ENCODE results near the gene FUOM.

Gene FUOM, protein sequence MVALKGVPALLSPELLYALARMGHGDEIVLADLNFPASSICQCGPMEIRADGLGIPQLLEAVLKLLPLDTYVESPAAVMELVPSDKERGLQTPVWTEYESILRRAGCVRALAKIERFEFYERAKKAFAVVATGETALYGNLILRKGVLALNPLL

DNA sequence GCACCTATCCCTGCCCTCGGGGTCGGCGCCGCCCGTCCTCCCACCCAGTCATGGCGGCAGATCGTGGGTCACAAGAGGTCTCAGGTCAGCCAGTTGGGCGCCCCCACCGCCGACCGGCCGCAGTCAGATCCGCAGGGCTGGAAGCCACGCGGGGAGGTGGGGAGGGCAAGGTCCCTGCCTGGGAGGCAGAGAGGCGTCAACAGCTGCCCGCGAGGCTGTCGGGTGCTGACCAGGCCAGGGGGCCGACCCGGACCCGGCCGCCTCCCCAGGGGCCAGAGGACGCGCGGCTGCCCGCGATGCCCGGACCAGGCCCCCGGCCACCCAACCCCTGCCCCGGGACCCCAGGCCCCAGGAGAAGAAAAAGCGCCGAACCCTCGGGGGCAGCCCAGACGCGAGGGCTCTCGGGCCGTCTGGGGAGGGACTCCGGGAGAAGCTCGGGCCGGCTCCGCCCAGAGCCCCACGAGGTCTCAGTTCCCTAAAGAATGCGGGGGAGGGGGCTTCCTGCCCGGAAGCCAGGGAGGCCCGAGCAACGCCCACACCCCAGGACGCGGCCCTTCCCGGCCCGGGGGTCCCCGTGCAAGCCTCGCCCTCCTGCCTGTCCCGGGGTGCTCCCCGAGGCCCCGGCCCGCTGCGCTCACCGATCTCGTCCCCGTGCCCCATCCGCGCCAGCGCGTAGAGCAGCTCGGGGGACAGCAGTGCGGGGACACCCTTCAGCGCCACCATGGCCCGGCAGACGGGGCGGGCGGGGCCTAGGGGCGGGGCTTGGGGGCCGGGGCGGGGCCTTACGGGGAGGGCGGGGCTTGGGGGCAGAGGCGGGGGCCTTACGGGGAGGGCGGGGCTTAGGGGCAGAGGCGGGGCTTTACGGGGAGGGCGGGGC is at the start of gene FUOM:
FUOM (minus strand) TSS at position 735 of the 877 bp plus-strand sequence; CDS start at position 723, 12 bp downstream.
- no peak for DNase-seq (ENCODE audit: low spot score)

DNA sequence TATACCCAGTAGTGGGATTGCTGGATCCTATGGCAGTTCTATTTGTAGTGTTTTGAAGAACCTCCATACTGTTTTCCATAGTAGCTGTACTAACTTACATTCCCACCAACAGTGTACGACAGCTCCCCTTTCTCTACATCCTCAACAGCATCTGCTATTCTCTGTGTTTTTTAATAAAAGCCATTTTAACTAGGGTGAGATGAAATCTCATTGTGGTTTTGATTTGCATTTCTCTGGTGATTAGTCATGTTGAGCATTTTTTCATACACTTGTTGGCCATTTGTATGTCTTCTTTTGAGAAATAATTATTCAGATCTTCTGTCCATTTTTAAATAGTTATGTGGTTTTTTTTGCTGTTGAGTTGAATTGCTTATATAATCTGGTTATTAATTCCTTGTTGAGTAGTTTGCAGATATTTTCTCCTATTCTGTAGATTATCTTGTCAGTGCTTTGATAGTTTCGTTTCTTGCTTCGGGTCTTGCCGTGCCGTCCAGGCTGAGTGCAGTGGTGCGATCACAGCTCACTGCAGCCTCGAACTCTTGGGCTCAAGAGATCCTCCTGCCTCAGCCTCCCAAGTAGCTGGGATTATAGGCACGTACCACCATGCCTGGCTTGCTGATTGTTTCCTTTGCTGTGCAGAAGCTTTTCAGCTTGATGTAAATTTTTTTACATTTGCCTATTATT is 48.2 kb upstream of the FUOM start:
- DNase-seq (ENCODE audit: low spot score): no peak

DNA sequence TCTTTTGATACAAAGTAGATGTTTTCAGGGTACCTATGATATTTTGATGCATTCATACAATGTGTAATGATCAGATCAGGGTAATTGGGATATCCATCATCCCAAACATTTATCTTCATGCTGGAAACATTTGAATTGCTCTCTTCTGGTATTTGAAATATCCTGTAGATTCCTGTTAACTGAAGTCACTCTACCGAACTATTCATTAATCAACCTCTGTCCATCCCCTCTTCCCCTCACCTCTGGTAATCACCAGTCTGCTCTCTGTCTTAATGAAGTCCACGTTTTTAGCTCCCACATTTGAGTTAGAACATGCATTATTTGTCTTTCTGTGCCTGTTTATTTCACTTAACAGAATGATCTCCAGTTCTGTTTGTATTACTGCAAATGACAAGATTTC is 47.5 kb upstream of the FUOM start:
- no peak for DNase-seq (ENCODE audit: low spot score)

DNA sequence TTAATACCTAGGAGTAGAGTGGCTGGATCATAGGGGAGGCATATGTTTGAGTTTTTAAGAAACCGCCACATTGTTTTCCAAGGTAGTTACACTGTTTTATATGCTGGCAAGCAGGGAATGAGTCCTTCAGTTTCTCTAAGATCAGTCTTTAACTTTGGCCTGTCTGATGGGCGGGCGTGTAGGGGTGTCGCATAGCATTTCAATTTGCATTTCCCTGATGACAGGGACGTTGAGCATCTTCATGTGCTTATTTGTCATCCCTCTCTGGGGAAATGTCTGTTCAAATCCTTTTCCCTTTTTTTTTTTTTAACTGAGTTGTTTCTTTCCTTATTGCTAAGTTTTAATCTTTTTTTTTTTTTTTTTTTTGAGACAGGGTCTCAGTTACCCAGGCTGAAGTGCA is 46.0 kb upstream of the FUOM start:
- no peak for DNase-seq (ENCODE audit: low spot score)

DNA sequence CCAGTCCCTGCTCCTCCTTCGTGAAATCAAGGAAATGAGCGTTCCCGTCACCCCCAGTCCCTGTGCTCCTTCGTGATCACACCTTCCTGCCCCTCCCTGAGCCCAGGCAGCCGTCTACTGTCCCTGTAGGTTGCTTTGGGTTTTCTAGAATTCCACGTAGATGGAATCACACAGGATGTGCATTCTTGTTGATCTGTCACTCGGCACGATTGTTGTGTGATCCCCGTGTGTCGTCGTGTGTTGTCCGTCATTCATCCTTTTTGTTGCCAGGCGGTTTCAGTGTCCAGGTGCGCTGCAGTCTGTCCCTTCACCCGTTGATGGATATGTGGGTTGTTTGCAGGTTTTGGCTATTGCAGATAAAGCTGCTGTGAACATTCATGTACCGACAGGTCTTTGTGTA is 45.5 kb upstream of the FUOM start:
- no peak for DNase-seq (ENCODE audit: low spot score)

DNA sequence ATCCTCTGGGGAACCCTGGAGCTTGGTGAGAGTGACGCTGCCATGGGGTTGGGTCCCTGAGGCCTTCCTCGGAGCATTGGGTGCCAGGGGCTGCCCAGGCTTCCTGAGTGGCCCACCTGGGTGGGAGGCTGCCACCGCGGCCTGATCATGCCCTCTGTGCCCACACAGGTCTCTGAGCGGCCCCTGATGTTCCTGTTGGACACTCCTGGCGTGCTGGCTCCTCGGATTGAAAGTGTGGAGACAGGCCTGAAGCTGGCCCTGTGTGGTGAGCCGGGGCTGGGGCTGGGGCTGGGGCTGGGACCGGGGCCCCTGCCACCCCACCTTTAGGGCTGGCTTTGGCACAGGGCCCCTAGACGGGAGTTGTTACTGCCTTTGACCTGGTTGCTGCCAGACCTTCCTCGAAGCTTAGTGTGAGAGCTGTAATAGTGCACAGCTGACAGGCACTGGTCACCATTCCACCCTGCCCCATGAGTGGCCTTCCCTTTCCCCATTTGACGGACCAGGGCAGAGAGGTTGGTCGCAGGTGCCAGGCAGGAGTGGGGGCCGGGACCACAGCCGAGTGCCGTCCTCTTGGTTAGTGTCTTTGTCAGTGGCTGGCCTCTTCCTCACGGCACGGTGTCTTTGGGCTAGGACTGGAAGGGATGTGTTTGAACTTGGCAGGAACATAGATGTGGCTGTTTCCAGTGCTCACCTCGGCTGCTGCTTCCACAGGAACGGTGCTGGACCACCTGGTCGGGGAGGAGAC is 44.3 kb upstream of the FUOM start:
- DNase-seq (ENCODE audit: low spot score): no peak

DNA sequence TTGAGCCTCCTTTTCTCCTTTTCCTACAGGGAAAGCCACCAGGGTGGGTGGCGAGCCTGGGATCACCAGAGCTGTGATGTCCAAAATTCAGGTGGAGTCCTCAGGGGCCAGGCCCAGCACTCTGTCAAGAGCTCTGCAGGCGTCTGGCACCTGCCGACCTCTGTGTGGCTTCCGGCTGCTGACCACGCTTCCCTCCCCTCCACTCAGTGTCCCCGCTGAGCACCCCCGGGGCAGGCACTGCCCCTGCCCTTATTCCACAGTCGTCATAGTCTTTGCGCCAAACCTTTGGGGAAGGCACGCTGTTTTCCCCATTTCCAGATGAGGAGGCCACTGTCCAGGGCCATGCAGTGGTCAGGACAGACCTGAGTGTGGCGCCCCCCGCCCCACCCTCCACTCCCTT is 43.7 kb upstream of the FUOM start:
- DNase-seq (ENCODE audit: low spot score): no peak

DNA sequence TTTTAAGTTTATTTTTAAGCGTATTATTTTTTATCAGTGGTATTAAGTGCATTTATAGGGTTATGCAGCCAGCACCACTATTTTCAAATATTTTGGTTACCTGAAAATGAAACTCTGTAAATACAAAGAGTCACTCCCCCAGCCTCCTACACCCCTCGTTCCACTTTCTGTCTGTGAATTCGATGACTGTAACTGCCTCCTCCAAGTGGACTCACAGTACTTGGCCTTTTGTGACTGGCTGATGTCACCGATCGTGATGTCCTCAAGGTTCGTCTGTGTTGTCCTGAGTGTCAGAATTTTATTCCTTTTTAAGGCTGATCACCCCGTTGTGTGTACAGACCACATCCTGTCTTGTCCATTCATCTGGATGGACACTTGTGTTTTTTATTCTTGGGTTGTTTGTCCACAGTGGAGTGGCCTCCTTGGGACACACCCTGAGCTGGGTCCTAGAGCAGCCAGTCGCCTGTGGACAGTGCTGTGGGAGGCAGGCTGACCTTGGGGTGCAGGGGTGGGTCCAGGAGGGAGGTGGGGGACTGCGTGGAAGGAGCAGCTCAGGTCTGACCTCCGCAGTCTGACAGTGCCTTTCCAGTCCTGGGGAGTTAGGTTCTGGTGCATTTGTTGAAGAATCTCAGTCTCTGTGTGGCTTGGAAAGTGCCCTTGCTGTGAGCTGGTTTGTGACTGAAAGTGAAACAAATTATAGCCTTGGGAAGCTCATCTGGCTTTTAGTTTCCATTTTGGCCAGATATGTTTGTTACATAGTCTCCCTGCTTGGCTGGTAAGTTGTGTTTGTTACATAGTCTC is 43.0 kb upstream of the FUOM start:
- no peak for DNase-seq (ENCODE audit: low spot score)

DNA sequence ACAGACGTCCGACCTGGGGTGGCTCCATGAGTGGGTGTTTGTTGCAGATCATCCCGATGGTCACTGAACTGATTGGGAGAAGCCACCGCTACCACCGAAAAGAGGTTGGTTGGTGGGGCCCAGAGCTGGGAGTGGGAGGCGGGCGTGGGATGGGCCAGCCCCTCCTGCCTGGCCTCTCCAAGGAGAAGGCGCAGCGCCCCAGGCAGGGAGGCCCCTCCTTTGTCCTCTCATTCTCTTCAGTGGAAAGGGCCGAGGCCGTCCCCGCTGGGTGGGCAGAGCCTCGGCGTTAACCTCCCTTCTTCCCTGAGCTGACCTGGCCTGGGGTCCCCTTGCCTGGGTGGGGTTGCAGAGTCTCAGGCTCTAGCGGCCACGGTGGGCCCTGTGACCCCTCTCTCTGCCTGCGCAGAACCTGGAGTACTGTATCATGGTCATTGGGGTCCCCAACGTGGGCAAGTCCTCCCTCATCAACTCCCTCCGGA is 41.3 kb upstream of the FUOM start:
- DNase-seq (ENCODE audit: low spot score): no peak

DNA sequence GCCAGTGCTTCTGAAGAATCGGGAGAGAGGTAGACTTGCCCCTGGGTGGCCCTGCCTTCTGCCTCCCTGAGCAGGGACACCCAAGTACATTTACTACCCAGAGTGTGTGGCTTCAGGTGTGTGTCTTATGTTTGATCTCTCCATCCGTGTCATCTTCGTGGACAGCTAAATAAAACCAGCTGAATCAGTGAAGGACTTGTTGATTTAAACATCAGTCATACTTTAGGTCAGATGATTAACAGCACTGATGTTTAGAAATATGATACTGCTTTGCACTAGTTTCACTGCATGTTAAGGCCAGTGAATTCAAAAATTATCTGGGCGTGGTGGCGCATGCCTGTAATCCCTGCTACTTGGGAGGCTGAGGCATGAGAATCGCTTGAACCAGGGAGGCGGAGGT is 40.1 kb upstream of the FUOM start:
- peak; percentile 40 for DNase-seq (ENCODE audit: low spot score)

DNA sequence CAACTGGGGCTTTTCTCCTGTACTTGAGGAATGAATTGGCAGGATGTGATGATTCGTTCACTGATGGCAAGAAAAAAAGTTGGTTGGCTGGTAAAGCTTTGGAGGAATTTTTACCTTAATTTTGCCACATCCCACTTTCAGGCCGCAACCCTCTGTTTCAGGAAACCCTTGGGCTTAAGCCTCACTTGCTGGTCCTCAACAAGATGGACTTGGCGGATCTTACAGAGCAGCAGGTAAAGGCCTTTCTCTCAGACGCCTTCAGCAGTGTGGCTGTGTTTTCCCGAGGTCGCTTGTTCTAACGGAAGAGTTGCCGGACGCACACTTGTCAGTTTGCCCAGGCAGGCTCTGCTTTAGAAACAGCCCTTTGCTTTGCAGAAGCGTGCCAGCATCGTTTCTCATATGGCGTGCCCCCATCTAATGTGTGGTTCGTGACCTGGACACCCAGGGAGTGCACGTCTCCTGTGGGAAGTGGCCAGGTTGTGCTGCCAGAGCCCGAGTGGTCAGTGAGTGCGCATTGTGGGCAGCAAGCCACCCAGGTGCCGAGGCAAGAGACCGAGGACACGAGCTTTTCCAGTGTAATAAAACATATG is 38.3 kb upstream of the FUOM start:
- DNase-seq (ENCODE audit: low spot score): no peak

DNA sequence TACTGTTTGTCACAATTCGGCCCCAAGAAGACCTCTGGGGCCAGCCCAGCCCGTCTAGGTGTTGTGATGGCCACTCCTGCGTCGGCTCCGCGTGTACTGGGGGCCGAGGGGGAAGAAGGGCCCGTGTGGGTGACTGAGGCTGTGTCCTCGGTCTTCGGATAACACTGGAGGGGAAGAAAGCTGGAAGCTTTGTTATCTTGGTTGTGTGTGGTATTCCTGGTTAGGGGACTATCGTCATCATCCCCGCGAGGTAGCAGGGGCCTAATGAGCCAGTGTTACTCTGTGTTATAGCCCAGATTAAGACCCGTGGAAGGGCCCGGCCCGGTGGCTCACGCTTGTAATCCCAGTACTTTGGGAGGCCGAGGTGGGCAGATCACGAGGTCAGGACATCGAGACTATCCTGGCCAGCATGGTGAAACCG is 37.0 kb upstream of the FUOM start:
- peak; percentile 39 for DNase-seq (ENCODE audit: low spot score)

DNA sequence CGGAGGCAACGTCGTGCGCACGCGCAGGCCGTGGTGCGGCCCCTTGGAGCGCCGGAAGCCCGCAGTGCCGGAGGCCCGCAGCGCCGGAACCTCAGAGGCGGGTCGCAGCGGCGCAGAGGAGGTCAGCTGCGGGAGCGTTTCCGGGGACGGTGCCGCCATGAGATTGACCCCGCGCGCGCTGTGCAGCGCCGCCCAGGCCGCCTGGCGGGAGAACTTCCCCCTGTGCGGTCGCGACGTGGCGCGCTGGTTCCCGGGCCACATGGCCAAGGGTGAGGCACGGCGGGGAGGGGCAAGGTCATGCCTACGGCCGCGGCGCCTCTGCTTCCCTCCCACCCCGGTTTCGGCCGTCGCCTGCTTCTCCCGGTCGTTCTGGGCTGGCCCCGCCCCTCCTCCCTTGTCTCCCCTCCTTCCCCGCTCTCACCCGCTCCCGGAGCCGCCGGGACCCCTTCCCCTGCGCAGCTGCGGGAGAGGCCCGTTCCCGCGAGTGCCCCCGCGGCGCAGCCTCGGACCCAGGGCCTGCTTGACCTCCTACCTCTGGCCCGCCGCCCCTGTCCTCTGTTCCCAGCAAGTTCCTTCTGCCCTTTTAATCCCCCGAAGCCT is 36.3 kb upstream of the FUOM start, which contains the start of gene MTG1:
MTG1 (plus strand) TSS at position 94 of the 600 bp plus-strand sequence; CDS start at position 158, 64 bp downstream.
- peak; percentile 93 for DNase-seq (ENCODE audit: low spot score)

DNA sequence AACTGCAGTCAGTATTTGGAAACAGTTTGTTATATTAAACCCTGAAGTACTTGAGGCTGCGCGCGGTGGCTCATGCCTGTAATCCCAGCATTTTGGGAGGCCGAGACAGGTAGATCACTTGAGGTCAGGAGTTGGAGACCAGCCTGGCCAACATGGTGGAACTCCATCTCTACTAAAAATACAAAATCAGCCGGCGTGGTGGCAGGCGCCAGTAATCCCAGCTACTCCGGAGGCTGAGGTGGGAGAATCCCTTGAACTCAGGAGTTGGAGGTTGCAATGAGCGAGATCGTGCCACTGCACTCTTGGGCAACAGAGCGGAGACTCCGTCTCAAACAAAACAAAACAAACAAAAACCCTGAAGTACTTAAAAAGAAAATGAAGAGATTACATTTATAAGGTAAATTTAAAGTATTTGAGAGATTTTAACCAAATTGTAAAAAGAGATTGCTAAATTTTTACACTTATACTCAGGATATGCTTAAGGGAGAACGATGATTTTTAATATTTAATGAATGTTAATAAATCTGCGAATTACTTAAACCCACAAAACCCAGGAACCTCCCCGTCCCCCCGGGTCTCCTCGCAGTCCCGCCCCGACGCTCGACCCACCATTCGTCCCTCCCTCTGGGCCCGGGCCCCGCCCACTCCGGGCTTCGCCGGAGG is 35.7 kb upstream of the FUOM start:
- DNase-seq (ENCODE audit: low spot score): no peak

DNA sequence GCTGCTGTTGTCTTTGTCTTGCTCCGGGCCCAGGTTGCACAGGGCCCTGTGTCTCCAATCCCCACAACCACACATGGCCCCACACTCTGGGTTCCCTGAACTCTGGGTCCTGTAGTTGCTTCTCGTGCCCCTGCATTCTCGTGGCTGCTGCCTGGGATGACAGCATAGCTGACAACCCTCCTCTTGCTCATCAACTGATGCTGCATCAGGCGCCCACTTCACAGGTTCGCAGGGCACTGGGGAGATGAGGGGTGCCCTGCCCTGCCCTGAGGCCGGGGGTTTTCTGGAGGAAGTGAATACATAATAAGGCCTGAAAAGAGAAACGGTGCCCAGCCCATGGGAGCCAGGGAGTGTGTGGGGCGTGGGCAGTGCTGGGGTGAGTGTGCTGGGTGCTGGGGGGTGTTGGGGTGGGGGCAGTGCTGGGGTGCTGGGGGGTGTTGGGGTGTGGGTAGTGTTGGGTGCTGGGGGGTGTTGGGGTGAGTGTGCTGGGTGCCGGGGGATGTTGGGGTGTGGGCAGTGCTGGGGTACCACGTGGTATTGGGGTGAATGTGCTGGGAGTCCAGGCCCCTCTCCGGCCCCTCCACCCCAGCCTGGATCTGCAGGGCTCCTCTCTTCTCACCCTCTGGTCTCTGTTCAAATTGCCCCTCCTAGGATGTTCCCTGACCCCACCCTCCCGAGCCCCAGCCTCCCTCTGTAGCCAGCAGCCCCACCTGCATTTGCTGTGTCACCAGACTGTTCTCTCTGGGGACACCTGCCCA is 34.1 kb upstream of the FUOM start:
- DNase-seq (ENCODE audit: low spot score): no peak

DNA sequence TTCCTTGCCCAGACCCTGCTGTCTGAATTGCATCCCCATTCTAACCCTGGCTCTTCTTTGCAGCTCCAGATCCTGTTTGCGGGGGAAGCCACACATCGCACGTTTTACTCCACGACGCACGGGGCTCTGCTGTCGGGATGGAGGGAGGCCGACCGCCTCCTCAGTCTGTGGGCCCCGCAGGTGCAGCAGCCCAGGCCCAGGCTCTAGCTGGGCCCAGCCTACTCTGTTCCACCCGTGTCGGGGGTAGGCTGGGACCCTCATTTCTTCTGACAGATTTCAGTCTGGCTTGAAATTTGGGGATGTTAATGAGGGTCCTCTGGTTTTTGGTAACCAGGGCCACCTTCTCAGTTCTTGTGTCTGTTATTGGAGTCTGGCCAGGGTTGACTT is 33.4 kb upstream of the FUOM start:
- DNase-seq (ENCODE audit: low spot score): no peak

DNA sequence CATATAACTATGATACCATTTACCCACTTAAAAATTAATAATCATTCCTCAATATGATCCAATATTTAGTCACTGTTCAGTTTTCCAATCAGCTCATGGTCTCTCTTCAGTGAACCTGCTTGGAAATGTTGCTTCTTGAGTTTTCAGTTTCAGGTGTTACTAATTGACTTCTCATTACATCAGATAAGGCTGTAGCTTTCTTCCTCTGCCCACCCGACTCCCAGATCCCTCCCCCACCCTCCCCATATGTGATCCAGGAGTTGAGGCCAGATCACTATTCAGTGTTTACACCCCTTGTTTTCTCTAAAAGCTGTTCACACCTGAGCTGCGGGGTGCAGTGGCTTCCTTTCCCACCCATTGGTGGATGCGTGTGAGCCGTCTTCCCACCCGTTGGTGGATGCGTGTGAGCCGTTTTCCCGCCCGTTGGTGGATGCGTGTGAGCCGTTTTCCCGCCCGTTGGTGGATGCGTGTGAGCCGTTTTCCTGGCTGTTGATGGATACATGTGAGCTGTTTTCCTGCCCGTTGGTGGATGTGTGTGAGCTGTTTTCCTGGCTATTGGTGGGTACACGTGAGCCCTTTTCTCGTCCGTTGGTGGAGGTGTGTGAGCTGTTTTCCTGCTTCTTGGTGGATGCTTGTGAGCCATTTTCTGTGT is 32.9 kb upstream of the FUOM start:
- DNase-seq (ENCODE audit: low spot score): no peak

DNA sequence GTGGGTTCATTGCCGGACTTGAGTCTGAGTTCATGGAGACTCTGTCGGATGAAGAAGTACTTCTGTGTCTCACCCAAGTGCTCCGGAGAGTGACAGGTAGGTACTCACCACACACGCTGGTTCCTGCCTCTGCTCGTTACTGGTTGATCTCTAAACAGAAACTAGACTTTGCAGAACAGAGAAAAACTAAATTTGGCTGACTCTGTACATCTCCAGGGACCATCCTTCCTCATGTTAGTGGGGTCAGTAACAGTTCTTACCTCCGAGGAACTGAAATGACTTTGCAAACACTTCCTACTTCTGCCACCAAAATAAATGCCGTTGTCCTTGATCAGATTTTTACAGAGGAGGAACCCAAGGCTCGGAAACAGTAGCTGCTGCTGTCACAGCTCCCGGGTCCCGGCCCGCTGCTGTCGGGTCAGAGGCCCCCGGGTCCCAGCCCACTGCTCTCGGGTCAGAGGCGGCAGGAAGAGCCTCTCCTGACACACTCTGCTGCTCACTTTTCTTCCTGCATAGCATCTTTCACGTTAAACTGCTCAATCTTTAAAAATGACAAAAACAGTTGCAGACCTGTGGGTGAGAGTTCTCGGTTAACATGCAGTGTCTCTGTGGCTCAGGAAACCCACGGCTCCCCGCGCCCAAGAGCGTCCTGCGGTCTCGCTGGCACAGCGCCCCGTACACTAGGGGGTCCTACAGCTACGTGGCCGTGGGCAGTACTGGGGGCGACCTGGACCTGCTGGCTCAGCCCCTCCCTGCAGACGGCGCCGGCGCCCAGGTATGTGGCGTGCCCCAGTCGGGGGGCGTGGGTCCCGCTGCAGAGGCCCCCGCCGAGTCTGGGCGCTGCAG is 31.4 kb upstream of the FUOM start:
- DNase-seq (ENCODE audit: low spot score): no peak
